Neuronal stem cell (in vitro differentiated cells): ENCODE results near the gene SCNN1A.

Experiments
- DNase-seq: peaks from one replicate; pipeline ENCODE4 v3.0.0-alpha.2; 2013; ENCODE audit warnings: low spot score
- H2AFZ ChIP-seq: one replicate; pipeline ENCODE4 v1.6.1; 2013; ENCODE audit warnings: mild to moderate bottlenecking, low read length, inconsistent platforms
- H2AK5ac ChIP-seq: 2 replicates; pipeline ENCODE4 v1.6.1; 2013; ENCODE audit warnings: low read depth, mild to moderate bottlenecking, inconsistent platforms, low read length, moderate library complexity, mixed read lengths
- H2BK120ac ChIP-seq: 2 replicates; pipeline ENCODE4 v1.6.1; 2013; ENCODE audit warnings: low read depth, mild to moderate bottlenecking, inconsistent platforms, low read length, moderate library complexity, mixed read lengths
- H2BK12ac ChIP-seq: one replicate; pipeline ENCODE4 v1.6.1; 2013; ENCODE audit warnings: low read length, inconsistent platforms
- H2BK15ac ChIP-seq: 2 replicates; pipeline ENCODE4 v1.6.1; 2013; ENCODE audit warnings: mild to moderate bottlenecking, low read length, inconsistent platforms, mixed read lengths
- H2BK5ac ChIP-seq: one replicate; pipeline ENCODE4 v1.6.1; 2013; ENCODE audit warnings: inconsistent platforms, mild to moderate bottlenecking, low read length, moderate library complexity
- H3K14ac ChIP-seq: one replicate; pipeline ENCODE4 v1.6.1; 2013; ENCODE audit warnings: low read length, inconsistent platforms
- H3K18ac ChIP-seq: 2 replicates; pipeline ENCODE4 v1.6.1; 2013; ENCODE audit warnings: low read length, inconsistent platforms
- H3K23ac ChIP-seq: 2 replicates; pipeline ENCODE4 v1.6.1; 2013; ENCODE audit warnings: low read depth, mild to moderate bottlenecking, mixed read lengths, low read length, inconsistent platforms; ENCODE audit not compliant: poor library complexity
- H3K27ac ChIP-seq: replicated peaks from 3 replicates; pipeline ENCODE4 v1.5.1; 2013; ENCODE audit warnings: low read length, inconsistent platforms
- H3K27me3 ChIP-seq, 3 experiments: 2 replicates each; pipeline ENCODE4 v1.6.1; 2013; ENCODE audit warnings: low read length in 3 of 3, mild to moderate bottlenecking in 2 of 3, inconsistent platforms in 1 of 3, low read depth in 1 of 3, mixed read lengths in 1 of 3, moderate library complexity in 1 of 3; ENCODE audit not compliant: control insufficient read depth in 3 of 3, insufficient read depth in 3 of 3
- H3K36me3 ChIP-seq, 2 donors: replicated peaks in 1 of 2; 2 replicates each; pipeline ENCODE4 v1.6.1; 2013; ENCODE audit warnings: low read length in 2 of 2; ENCODE audit not compliant: control insufficient read depth in 2 of 2, insufficient read depth in 2 of 2
- H3K4ac ChIP-seq: 2 replicates; pipeline ENCODE4 v1.6.1; 2013; ENCODE audit warnings: inconsistent platforms, mild to moderate bottlenecking, low read length, moderate library complexity
- H3K4me1 ChIP-seq, 2 donors: 1 replicate in 1 of 2; 2 replicates in 1 of 2; pipeline ENCODE4 v1.6.1; 2013; ENCODE audit warnings: low read length in 2 of 2, low read depth in 1 of 2; ENCODE audit not compliant: control insufficient read depth in 2 of 2, insufficient read depth in 1 of 2
- H3K4me2 ChIP-seq: one replicate; pipeline ENCODE4 v1.6.1; 2013; ENCODE audit warnings: mild to moderate bottlenecking, low read length, inconsistent platforms; ENCODE audit not compliant: insufficient read depth, poor library complexity, severe bottlenecking
- H3K4me3 ChIP-seq, 2 donors: 2 replicates each; pipeline ENCODE4 v1.5.1; 2013; ENCODE audit warnings: low read length in 2 of 2, mild to moderate bottlenecking in 2 of 2, inconsistent platforms in 1 of 2, moderate library complexity in 1 of 2
- H3K79me1 ChIP-seq: one replicate; pipeline ENCODE4 v1.6.1; 2013; ENCODE audit warnings: low read depth, mild to moderate bottlenecking, inconsistent platforms, low read length, moderate library complexity
- H3K9ac ChIP-seq: one replicate; pipeline ENCODE4 v1.6.1; 2013; ENCODE audit warnings: mild to moderate bottlenecking, low read depth, low read length, inconsistent platforms; ENCODE audit not compliant: poor library complexity
- H3K9me3 ChIP-seq, 2 donors: replicated peaks in 1 of 2; 2 replicates each; pipeline versions ENCODE3 to v1.6.1; 2013; ENCODE audit warnings: low read length in 2 of 2, mild to moderate bottlenecking in 2 of 2, inconsistent platforms in 1 of 2, low read depth in 1 of 2, mixed read lengths in 1 of 2, moderate library complexity in 1 of 2; ENCODE audit not compliant: control insufficient read depth in 2 of 2, insufficient read depth in 1 of 2
- H4K8ac ChIP-seq: one replicate; pipeline ENCODE4 v1.6.1; 2013; ENCODE audit warnings: low read depth, mild to moderate bottlenecking, inconsistent platforms, low read length, moderate library complexity
- H4K91ac ChIP-seq: one replicate; pipeline ENCODE4 v1.6.1; 2013; ENCODE audit warnings: low read length, low read depth, mild to moderate bottlenecking, inconsistent platforms; ENCODE audit not compliant: poor library complexity
- WGBS, 2 donors: extraction: QIAGEN DNeasy Blood & Tissue Kit; methylation state at CpG; one replicate each; pipeline ENCODE4 v1.1.7; 2013; ENCODE audit warnings: missing lambda C conversion rate in 2 of 2, mixed read lengths in 1 of 2; ENCODE audit not compliant: insufficient read length in 2 of 2, insufficient replicate concordance in 1 of 2; ENCODE audit errors: extremely low coverage in 2 of 2; 5-methylcytosine and 5-hydroxymethylcytosine counted together

The SCNN1A gene

GRCh38 chr12:6323995-6324711 lies 51.2 kb downstream of the SCNN1A start:
- peak overlapping the region; percentile 80 for H2AFZ ChIP-seq
- peak overlapping the region; percentile 75 for H2BK5ac ChIP-seq
- H3K9me3 ChIP-seq: no peaks in the 10 kb centered on the region
- H3K4ac ChIP-seq: no peak overlapping the region
- no peak overlapping the region for H2BK15ac ChIP-seq
- no CpG with 5 or more reads among the region's 19 CpGs for WGBS, 2 donors
- no peak overlapping the region for H2BK120ac ChIP-seq
- H3K14ac ChIP-seq: no peak overlapping the region
- no peaks in the 10 kb centered on the region for H3K27me3 ChIP-seq
- H2BK12ac ChIP-seq: no peak overlapping the region
- peaks cover 6 to 27% of the 10 kb centered on the region in 2 donors for H3K36me3 ChIP-seq
- no peak overlapping the region for H3K23ac ChIP-seq
- peak overlapping the region in 1 of 2 donors; percentile 21 for H3K4me3 ChIP-seq
- no peak overlapping the region for H2AK5ac ChIP-seq
- H3K79me1 ChIP-seq: no peaks in the 10 kb centered on the region
- H3K9ac ChIP-seq: no peak overlapping the region
- H3K4me2 ChIP-seq: no peak overlapping the region
- H3K27ac ChIP-seq: peak overlapping the region; percentile 61
- H4K8ac ChIP-seq: no peak overlapping the region
- H3K18ac ChIP-seq: peak overlapping the region; percentile 15
- H3K4me1 ChIP-seq: peaks cover 22 to 23% of the 10 kb centered on the region in 2 donors
- DNase-seq: no peak
- H4K91ac ChIP-seq: no peak overlapping the region

- H3K27ac ChIP-seq: peak overlapping the region; percentile 61
Measured at GRCh38 chr12:6323340-6323994, 51.9 kb downstream of the SCNN1A start.

GRCh38 chr12:6322969-6323339 lies 52.4 kb downstream of the SCNN1A start:
- no peak overlapping the region for H3K4me2 ChIP-seq
- H3K9me3 ChIP-seq: no peaks in the 10 kb centered on the region
- H2BK12ac ChIP-seq: no peak overlapping the region
- H2AK5ac ChIP-seq: no peak overlapping the region
- DNase-seq: no peak
- no peak overlapping the region for H2BK120ac ChIP-seq
- H3K27ac ChIP-seq: no peak overlapping the region
- WGBS, 2 donors: no CpG with 5 or more reads among the region's 2 CpGs
- H3K18ac ChIP-seq: no peak overlapping the region
- H2AFZ ChIP-seq: peak overlapping the region; percentile 80
- no peak overlapping the region for H3K23ac ChIP-seq
- no peaks in the 10 kb centered on the region for H3K27me3 ChIP-seq
- no peak overlapping the region for H2BK5ac ChIP-seq
- H3K79me1 ChIP-seq: no peaks in the 10 kb centered on the region
- H3K36me3 ChIP-seq: peaks cover 1 to 15% of the 10 kb centered on the region in 2 donors
- no peak overlapping the region for H2BK15ac ChIP-seq
- no peak overlapping the region for H3K9ac ChIP-seq
- H3K4me1 ChIP-seq: peaks cover 23 to 25% of the 10 kb centered on the region in 2 donors
- no peak overlapping the region for H4K91ac ChIP-seq
- no peak overlapping the region for H3K4ac ChIP-seq
- no peak overlapping the region for H3K14ac ChIP-seq
- no peak overlapping the region for H4K8ac ChIP-seq
- no peak overlapping the region for H3K4me3 ChIP-seq

More at GRCh38 chr12:6323340-6323994, 51.9 kb downstream of the SCNN1A start:
- peaks cover 23 to 25% of the 10 kb centered on the region in 2 donors for H3K4me1 ChIP-seq
- no peak overlapping the region for H3K14ac ChIP-seq
- no peak overlapping the region for H2AK5ac ChIP-seq
- H4K91ac ChIP-seq: no peak overlapping the region
- H3K18ac ChIP-seq: peak overlapping the region; percentile 77
- no peaks in the 10 kb centered on the region for H3K9me3 ChIP-seq
- peaks cover 2 to 20% of the 10 kb centered on the region in 2 donors for H3K36me3 ChIP-seq
- peak overlapping the region; percentile 75 for H2BK5ac ChIP-seq
- no peak overlapping the region for H3K9ac ChIP-seq
- WGBS, 2 donors: no CpG with 5 or more reads among the region's 14 CpGs
- no peak for DNase-seq
- H2AFZ ChIP-seq: peak overlapping the region; percentile 80
- no peak overlapping the region for H3K4ac ChIP-seq
- no peaks in the 10 kb centered on the region for H3K79me1 ChIP-seq
- no peak overlapping the region for H2BK120ac ChIP-seq
- H4K8ac ChIP-seq: no peak overlapping the region
- H2BK12ac ChIP-seq: no peak overlapping the region
- no peak overlapping the region for H2BK15ac ChIP-seq
- peak overlapping the region in 1 of 2 donors; percentile 21 for H3K4me3 ChIP-seq
- peak overlapping the region; percentile 28 for H3K4me2 ChIP-seq
- H3K27me3 ChIP-seq: no peaks in the 10 kb centered on the region
- H3K23ac ChIP-seq: no peak overlapping the region

GRCh38 chr12:6322352-6322751 lies 53.0 kb downstream of the SCNN1A start:
- H4K91ac ChIP-seq: no peak overlapping the region
- H2AFZ ChIP-seq: no peak overlapping the region
- H3K4me3 ChIP-seq: no peak overlapping the region
- no peak overlapping the region for H3K23ac ChIP-seq
- no peaks in the 10 kb centered on the region for H3K9me3 ChIP-seq
- H3K9ac ChIP-seq: no peak overlapping the region
- no peak overlapping the region for H2BK5ac ChIP-seq
- no peak overlapping the region for H3K27ac ChIP-seq
- no peak overlapping the region for H2AK5ac ChIP-seq
- H2BK120ac ChIP-seq: no peak overlapping the region
- peaks cover 24 to 27% of the 10 kb centered on the region in 2 donors for H3K4me1 ChIP-seq
- H3K14ac ChIP-seq: no peak overlapping the region
- no peak for DNase-seq
- no peak overlapping the region for H3K4me2 ChIP-seq
- no peak overlapping the region for H2BK15ac ChIP-seq
- H3K27me3 ChIP-seq: no peaks in the 10 kb centered on the region
- no peak overlapping the region for H4K8ac ChIP-seq
- no peak overlapping the region for H3K18ac ChIP-seq
- H3K4ac ChIP-seq: no peak overlapping the region
- WGBS, 2 donors: no CpG with 5 or more reads among the region's 4 CpGs
- no peak overlapping the region for H2BK12ac ChIP-seq
- H3K36me3 ChIP-seq: peaks cover 1 to 9% of the 10 kb centered on the region in 2 donors
- H3K79me1 ChIP-seq: no peaks in the 10 kb centered on the region
